DOHH2 (cell line): ENCODE measurements around the gene CYS1.
"Not testable (repeated sequence)": the region's sequence is repeated elsewhere in the genome, so short reads cannot be mapped to it uniquely, and the experiment has no call there.

Experiments
- H3F3A ChIP-seq: fragments of 200-600 bp; sonication (generic), shearing (Covaris generic); 2 replicates; pipeline ENCODE4 v1.6.0; 2016; ENCODE audit warnings: antibody characterized with exemption, mild to moderate bottlenecking; ENCODE audit not compliant: control insufficient read depth, insufficient read depth
- H3K27ac ChIP-seq: fragments of 200-600 bp; sonication (generic); 2 replicates; pipeline ENCODE4 v1.5.1; 2014; ENCODE audit warnings: low read depth, mild to moderate bottlenecking, low read length, moderate library complexity
- H3K27me3 ChIP-seq: fragments of 200-600 bp; sonication (generic); 2 replicates; pipeline ENCODE4 v1.6.1; 2014; ENCODE audit warnings: mild to moderate bottlenecking, low read length, mixed read lengths; ENCODE audit not compliant: control insufficient read depth
- H3K36me3 ChIP-seq: fragments of 200-600 bp; sonication (generic); 2 replicates; pipeline ENCODE4 v1.6.1; 2014; ENCODE audit warnings: mild to moderate bottlenecking, low read length, moderate library complexity, mixed read lengths; ENCODE audit not compliant: control insufficient read depth
- H3K4me1 ChIP-seq: fragments of 200-600 bp; sonication (generic); 2 replicates; pipeline ENCODE4 v1.6.1; 2014; ENCODE audit warnings: mild to moderate bottlenecking, low read length, mixed read lengths; ENCODE audit not compliant: control insufficient read depth
- H3K4me2 ChIP-seq: fragments of 200-600 bp; sonication (generic); 2 replicates; pipeline ENCODE4 v1.6.0; 2014; ENCODE audit warnings: mild to moderate bottlenecking, low read length, moderate library complexity
- H3K4me3 ChIP-seq: fragments of 200-600 bp; sonication (generic); 2 replicates; pipeline ENCODE4 v1.5.1; 2014; ENCODE audit warnings: mild to moderate bottlenecking, low read length, mixed read lengths
- H3K79me2 ChIP-seq: fragments of 200-600 bp; sonication (generic); 2 replicates; pipeline ENCODE4 v1.6.1; 2014; ENCODE audit warnings: mild to moderate bottlenecking, low read length, mixed read lengths; ENCODE audit not compliant: control insufficient read depth
- H3K9me2 ChIP-seq: fragments of 200-600 bp; sonication (generic); replicated peaks from 2 replicates; pipeline ENCODE4 v1.6.1; 2014; ENCODE audit warnings: mild to moderate bottlenecking, low read length, mixed read lengths; ENCODE audit not compliant: control insufficient read depth
- H3K9me3 ChIP-seq: fragments of 200-600 bp; sonication (generic); 2 replicates; pipeline ENCODE4 v1.6.1; 2014; ENCODE audit warnings: antibody characterized with exemption, low read length, mixed read lengths; ENCODE audit not compliant: control insufficient read depth, insufficient read depth
- H4K20me1 ChIP-seq: fragments of 200-600 bp; sonication (generic); 2 replicates; pipeline ENCODE4 v1.6.0; 2014; ENCODE audit warnings: low read depth, mild to moderate bottlenecking, antibody characterized with exemption, low read length, moderate library complexity; ENCODE audit not compliant: control insufficient read depth, insufficient read depth
- EZH2phosphoT487 ChIP-seq: fragments of 200-600 bp; sonication (generic); IDR thresholded peaks from 2 replicates; pipeline ENCODE4 v1.6.1; 2017; ENCODE audit warnings: borderline replicate concordance, mild to moderate bottlenecking, antibody characterized with exemption, low read length, moderate library complexity, mixed read lengths
- TF ChIP-seq, protein P1 (sequence below): fragments of 200-600 bp; sonication (generic); IDR thresholded peaks from one replicate; pipeline ENCODE4 v1.5.1; 2014; ENCODE audit warnings: antibody characterized with exemption, mild to moderate bottlenecking, low read depth, low read length; ENCODE audit not compliant: poor library complexity, severe bottlenecking

CYS1 gene

GRCh38 chr2:10109311-10109710 lies 29.1 kb upstream of the CYS1 start:
- H3K4me1 ChIP-seq, result peaks cover 7% of the 10 kb centered on the region; the same call in 1 of the 2 replicates
- H3K4me3 ChIP-seq, result no peak overlapping the region
- H3K9me2 ChIP-seq, result no peaks in the 10 kb centered on the region
- H3K79me2 ChIP-seq, result no peaks in the 10 kb centered on the region
- H3F3A ChIP-seq, result no peaks in the 10 kb centered on the region
- no peaks in the 10 kb centered on the region for H3K27me3 ChIP-seq
- no peak overlapping the region for H3K4me2 ChIP-seq
- H3K9me3 ChIP-seq, result no peaks in the 10 kb centered on the region
- TF ChIP-seq, protein P1, sequence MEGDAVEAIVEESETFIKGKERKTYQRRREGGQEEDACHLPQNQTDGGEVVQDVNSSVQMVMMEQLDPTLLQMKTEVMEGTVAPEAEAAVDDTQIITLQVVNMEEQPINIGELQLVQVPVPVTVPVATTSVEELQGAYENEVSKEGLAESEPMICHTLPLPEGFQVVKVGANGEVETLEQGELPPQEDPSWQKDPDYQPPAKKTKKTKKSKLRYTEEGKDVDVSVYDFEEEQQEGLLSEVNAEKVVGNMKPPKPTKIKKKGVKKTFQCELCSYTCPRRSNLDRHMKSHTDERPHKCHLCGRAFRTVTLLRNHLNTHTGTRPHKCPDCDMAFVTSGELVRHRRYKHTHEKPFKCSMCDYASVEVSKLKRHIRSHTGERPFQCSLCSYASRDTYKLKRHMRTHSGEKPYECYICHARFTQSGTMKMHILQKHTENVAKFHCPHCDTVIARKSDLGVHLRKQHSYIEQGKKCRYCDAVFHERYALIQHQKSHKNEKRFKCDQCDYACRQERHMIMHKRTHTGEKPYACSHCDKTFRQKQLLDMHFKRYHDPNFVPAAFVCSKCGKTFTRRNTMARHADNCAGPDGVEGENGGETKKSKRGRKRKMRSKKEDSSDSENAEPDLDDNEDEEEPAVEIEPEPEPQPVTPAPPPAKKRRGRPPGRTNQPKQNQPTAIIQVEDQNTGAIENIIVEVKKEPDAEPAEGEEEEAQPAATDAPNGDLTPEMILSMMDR, result no peak
- TF ChIP-seq EZH2phosphoT487, result no peak
- H4K20me1 ChIP-seq, result no peaks in the 10 kb centered on the region
- H3K36me3 ChIP-seq, result no peaks in the 10 kb centered on the region
- no peak overlapping the region for H3K27ac ChIP-seq

DNA sequence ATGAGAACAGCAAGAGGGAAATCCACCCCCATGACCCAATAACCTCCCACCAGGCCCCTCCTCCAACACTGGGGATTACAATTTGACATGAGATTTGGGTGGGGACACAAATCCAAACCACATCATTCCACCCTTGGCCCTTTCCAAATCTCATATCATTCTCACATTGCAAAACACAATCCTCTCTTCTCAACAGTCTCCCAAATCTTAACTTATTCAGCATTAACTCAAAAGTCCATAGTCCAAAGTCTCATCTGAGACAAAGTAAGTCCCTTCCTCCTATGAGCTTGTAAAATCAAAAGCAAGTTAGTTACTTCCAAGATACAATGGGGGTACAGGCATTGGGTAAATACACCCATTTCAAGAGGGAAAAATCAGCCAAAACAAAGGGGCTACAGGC lies 24.7 kb upstream of the CYS1 start:
- peaks cover 19% of the 10 kb centered on the region for H3K4me1 ChIP-seq
- not testable (repeated sequence) for H3K4me2 ChIP-seq

GRCh38 chr2:10103179-10103578 lies 23.0 kb upstream of the CYS1 start:
- Histone ChIP-seq H3F3A (no peaks in the 10 kb centered on the region), H4K20me1 (no peaks in the 10 kb centered on the region), H3K9me2 (no peaks in the 10 kb centered on the region), H3K9me3 (no peaks in the 10 kb centered on the region), H3K79me2 (no peaks in the 10 kb centered on the region), H3K4me3 (no peak overlapping the region), H3K4me1 (peaks cover 19% of the 10 kb centered on the region), H3K27ac (no peak overlapping the region), H3K27me3 (no peaks in the 10 kb centered on the region), H3K4me2 (no peak overlapping the region), H3K36me3 (no peaks in the 10 kb centered on the region)
- TF ChIP-seq, protein P1, result no peak
- no peak for TF ChIP-seq EZH2phosphoT487

More for the DNA sequence above, 24.7 kb upstream of the CYS1 start:
- not testable (repeated sequence) for H3F3A ChIP-seq, H3K79me2 ChIP-seq, H4K20me1 ChIP-seq, H3K4me3 ChIP-seq, H3K36me3 ChIP-seq, H3K27me3 ChIP-seq, H3K9me3 ChIP-seq, H3K27ac ChIP-seq, H3K9me2 ChIP-seq

- Histone ChIP-seq H4K20me1 (no peaks in the 10 kb centered on the region), H3K9me2 (no peaks in the 10 kb centered on the region), H3K4me3 (no peak overlapping the region), H3K4me1 (peaks cover 27% of the 10 kb centered on the region), H3K36me3 (no peaks in the 10 kb centered on the region), H3K9me3 (no peaks in the 10 kb centered on the region), H3K4me2 (0 out of 2 replicates have a peak overlapping the region, but pooled peaks have one; percentile 5), H3K79me2 (no peaks in the 10 kb centered on the region), H3K27ac (no peak overlapping the region), H3K27me3 (no peaks in the 10 kb centered on the region), H3F3A (no peaks in the 10 kb centered on the region)
- no peak for TF ChIP-seq EZH2phosphoT487
- TF ChIP-seq, protein P1, result no peak
Observed at GRCh38 chr2:10101491-10101890, 21.3 kb upstream of the CYS1 start.
